ENCODE measurements around the gene CTNNBIP1.

CTNNBIP1 gene

DNA sequence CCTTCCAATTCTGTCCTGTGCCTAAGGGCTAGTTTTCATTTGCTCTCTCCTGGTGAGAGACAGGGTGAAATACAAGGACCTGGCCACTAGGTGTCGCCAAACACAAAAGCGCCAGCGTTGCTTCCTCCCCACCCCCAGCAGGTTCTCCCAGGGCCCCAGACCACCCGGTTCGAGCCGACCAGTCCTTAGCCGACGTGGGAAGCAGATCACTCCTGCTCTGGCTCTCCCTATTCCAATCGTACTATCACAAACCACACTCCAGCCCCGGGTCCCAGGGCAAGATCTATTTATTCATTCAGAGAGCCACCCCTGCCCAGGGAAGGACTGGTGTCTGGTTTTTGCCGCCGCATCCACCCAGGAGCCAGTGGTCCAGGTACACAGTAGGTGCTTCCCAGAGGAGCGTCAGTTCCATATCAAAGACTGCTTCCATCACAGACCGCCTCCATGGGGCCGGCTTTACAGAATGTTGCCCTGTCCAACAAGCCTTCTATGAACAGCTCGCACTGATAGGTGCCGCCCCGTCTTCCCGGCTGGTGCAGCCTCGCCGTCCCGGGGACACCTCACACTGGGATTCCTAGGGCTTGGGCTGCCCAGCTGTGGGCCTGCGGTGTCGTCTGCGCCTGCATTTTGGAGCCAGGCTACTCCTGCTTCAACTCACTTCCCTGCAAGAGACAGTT, 35.0 kb downstream of the CTNNBIP1 start:
- DNase-seq: peak; percentile 55

DNA sequence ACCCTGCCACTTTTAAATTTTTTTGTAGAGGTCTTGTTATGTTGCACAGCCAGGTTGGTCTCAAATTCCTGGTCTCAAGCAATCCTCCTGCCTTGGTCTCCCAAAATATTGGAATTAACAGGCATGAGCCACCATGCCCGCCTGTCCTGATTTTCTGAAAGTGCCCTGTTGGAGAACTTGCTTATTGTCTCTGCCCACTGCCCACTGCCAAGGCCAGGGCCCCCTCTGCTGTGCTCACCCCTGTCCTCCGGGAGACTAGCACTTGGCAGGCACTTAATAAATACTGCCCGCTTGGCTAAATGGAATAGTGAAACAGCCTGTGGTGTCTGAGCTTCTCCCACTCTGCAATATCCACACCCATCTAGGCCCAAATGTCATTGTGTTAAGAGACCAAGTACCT, 35.7 kb downstream of the CTNNBIP1 start:
- DNase-seq: no peak

DNA sequence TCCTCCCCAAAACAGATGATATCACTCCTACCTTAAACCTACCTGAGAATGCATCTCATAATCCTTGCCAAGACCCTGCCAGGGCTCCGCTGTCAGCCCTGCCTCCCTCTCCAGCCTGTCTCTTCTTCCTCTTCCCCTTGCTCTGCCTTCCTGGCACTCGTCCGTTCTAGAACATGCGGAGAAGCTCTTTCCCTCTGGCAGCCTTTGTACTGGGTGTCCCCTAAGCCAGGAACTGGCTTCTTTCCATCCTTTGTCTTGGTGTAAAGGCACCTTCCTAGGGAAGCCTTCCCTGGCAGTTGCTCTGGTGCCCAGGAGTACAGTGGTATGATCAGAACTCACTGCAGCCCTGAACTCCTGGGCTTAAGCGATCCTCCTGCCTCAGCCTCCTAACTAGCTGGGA, 36.1 kb downstream of the CTNNBIP1 start:
- no peak for DNase-seq

DNA sequence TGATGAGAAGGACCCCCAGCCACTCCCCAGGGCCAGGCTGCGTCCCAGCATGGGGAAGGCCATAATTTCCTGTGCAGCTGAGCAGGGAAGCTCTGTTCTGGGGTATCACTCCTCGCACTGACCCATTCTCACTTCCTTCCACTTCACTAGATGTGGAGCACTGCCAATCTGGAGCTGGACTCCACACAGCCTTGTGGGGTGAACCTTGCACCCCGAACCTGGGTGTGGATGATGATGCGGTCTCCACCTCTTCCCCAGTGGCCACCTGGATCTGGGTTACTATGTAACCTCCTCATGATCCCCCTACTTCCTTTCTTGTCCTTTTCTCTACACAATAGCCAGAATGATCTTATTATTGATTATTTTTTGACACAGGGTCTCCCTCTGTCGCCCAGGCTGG, 36.7 kb downstream of the CTNNBIP1 start:
- DNase-seq: no peak

DNA sequence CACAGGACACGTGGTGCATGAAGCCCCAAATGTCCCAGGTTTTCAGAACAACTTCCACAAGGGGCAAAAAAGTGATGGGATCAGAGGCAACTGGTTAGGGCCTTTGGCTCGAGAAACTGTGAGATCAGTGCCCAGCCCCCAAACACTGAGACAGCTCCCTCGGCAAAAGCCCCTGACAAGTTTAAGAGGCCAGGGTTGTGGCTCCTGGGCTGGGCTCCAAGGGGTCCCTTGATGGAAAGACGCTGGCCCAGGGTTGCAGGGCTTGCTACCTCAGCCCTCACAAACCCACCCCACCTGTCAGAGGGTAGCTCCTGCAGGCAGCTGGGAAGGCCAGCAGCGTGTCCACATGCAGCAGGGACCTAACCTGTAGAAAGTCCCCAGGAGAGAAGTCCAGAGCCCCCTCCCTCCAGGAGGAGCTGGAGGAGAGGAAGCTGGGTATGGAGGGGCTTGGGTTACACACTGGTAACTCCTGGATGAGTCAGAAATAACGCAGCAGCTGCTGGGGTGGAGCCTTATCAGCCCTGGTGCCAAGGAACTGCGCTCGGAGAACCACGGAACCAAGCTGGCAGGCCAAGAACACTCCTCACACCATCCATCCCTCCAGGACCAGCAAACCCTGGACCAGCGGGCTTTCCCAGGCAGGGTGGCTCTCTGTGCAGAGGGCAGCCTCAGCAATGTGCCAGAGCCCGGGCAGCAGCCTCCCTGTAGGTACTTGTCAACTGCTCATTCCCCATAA, 37.5 kb downstream of the CTNNBIP1 start:
- DNase-seq: no peak

DNA sequence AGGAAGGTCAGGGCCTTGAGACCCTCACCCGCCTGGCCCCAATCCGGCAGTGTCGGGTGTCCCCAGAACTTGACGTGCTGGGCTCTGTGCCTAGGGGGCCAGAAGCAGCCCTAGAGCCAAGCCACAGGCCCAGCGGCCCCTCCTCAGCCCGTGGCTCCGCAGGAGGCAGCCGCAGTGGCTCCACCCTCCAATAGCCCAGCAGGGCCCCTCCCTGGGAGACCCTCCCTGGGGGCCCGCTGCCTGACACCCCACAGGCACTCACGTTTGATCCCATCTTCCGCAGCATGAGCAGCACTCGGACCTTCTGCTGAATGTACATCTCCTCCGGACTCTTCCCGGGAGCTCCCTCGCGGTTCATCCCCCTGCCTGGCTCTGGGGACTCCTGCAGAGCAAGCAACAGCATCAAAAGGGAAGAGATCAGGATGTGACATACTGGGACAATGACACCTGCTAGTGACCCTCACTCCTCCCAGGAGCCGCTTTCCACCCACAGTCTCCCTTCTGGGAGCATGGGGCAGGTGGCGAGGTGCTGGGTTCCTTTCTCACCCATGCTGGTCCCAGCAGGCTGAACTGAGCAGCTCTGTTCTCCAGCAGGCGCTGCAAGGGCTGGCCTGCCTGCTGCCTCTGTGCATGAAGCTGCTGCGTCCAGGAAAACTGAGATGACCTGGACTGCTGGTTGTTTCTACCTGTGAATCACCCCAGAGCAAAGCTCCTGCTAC, 38.2 kb downstream of the CTNNBIP1 start:
- DNase-seq: no peak

DNA sequence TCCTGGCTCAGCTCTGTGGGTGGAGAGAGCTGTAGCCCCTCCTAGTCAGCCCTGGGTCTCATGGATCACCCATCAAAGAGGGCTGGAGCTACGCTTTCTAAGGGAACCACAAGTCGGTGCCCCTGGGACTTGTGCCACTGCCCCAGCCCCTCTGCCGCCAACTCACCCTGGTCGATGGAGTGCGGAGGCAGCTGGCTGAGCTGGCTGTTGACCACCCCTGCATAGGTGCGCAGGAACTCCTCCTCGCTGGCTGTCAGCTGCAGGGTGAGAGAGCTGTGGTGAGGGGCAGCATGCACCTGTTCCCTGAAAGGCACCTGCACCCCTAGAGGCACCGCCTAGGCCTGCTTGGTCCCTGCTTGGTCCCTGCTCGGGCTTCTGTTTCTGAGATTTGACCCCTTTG, 39.0 kb downstream of the CTNNBIP1 start:
- no peak for DNase-seq

DNA sequence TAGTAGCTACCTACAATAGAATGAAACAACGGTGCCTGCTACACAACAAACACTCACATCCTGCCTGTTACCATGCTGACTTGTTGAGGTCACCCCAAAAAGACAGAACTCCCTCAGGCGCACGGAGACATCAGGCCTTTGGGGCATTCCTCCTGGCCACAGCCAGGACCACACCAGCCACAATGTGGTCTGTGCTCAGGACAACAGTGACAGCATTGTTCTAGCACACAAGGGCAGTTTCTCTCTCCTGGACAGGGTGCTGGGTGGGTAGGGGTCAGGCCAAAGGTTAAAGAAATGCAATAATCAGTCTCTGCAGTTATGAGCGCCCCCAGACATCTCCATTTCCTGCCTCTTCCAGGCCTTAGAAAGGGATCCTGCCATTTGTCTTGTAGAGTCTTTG, 39.5 kb downstream of the CTNNBIP1 start:
- no peak for DNase-seq

DNA sequence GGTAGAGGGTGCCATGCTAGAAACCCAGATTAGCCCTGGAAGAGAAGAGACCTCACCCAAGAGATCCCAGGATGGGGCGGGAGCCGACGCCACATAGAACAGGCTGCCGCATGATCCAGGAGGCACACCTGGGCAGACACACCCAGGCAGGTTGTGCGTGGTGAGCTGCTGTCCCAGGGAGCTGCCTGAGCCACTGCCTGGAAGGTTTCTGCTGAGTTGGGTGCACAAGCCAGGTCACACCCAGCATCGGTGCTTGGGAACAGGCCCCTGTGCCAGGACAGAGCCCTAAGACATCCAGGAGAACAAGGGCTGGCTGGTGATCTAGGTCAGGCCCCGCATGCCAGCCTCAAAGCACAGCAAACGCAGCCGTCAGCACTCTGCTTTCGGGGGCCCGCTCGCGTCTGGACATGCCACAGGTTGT, 40.2 kb downstream of the CTNNBIP1 start:
- DNase-seq: no peak

DNA sequence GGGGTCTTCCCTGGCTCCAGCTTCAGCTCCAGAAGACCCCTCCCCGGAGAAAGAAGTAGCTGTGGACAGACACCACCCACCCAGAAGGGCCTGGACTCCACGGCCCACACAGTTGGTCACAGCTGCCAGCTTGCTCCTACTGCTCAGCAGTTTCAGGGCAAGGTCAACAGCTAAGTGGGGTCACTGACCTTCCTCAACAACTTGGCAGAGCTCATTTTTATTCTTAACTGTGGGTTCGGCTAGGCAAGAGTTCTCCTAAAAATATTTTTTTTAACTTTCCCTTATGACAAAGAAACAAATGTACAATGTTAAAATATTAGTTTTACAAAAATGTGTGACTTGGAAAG, 41.9 kb downstream of the CTNNBIP1 start:
- DNase-seq: no peak

DNA sequence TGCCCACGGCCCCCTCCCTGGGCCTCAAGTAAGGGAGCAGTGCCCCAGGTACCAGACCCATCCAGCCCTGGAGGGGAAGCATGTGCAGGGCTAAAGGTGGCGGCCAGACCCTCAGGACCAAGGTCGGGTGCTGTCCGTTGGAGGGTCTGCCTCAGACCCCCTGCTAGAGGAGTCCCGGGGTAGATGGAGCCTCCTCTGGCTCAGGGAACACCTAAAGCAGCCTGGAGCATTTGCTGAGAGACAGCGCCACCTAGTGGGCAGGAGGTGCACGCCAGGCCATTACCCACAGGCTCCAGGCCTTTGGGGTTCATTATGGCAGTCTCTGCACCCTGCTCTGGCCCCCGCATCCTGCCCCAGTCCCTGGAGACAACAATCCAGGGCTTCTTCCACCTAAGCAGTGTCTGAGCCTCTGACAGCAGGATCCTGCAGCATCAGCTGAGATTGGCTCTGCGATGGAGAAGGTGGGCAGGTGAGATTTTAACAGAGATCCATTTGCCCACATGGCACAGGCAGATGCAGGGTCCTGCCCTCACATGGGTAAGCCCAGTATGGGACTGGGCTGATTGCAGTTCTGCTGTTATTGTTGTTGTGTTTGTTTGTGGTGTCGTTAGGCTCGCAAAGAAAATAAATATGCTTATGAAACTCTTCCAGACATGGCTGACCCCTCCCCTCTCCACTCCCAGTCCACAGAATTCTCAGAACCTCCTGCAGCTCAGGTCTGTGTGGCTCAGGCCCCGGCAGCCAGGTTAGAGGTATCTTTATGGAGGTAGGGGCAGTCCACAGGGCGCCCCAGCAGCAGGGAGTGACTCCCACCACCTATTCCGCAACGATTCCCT, 42.4 kb downstream of the CTNNBIP1 start:
- DNase-seq: peak; percentile 77

DNA sequence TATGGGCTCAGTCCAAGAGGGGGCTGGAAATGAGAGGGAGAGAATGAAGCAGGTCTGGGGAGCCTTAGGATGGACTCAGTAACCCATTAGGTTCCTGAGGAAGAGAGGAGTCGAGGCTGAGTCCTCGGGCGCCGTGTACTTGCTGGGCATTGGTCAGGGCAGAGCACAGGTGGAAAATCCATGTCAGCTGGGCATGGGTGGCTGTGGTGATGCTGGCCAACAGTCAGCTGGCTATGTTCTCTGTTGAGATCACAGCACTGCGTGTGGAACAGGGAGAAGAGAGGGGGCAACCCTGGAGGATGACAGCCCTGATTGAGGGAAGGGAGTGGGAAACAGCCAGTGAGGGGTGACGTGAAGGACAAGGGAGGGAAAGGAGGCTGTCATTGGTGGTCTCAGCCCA, 43.2 kb downstream of the CTNNBIP1 start:
- DNase-seq: no peak

DNA sequence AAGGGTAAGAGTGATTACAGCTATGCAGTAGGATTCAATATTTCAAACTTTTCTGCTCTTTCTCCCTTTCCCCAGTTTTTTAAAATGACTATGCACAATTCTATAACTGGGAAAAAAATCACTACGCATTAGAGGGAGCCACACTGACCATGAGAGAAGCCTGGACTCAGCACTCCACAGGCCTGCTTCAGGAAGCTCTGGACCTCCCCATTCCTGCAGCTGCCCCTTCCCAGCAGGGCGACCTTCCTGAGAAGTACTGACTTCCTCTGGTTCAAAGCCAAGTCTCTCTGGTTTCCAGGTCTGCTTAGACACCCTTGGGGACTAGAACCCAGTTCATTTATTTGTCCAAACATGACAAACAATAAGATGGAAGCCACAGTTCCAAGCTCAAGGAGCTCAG, 44.3 kb downstream of the CTNNBIP1 start:
- DNase-seq: no peak

DNA sequence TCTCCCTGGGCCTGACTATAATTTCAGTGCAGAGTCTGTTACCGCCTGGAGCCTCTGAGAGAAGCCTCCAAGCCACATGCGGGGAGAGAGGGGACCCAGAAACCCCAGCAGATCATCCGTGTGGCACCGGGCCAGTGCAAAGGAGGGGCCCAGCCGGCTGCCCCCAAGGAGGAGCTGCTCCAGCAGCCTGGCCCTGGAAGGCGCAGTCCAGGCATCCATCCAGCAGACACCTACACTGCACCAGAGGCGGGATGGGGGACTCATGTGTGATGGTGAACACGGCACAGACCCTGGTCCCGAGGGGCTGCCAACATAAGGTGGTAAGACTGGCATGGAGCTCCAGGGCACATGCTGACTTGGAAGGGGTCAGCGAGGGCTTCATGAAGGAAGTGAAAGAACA, 46.7 kb downstream of the CTNNBIP1 start:
- DNase-seq: no peak

DNA sequence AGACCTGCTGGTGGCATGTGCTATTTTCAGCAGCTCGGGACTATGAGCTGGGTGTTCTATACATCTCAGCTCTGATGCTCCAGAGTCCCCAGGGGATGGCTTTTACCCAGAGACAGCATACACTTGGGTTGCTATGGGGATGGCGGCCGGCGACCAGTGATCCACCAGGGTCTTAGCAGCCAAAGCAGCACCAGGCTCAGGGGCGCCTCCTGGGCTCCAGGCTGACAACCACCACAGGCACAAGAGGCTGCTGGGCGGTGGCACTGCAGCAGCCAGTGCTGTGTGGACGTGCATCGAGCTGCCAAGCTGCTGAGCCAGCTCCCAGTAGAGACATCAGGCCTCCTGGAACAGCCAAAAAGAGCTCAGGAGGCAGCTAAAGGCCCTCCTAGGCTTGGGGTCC, 48.7 kb downstream of the CTNNBIP1 start:
- DNase-seq: no peak

DNA sequence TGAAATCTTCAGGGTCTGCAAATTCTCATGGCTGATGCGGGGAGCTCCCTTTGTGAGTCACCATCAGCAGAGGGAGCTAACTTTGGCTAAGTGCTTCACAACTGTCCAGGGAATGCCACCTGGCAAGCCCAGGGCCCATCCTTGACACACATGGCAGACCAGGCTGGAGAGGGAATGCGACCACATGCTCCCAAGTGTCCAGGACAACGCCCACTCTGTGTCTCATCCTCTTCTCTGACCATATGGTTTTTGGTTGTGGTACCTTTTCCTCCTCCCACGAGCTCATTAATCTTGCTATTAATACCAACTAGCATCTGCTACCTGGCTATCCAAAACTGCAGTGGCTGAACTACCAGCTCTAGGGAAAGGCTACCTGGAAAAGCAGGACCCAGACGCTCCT, 49.2 kb downstream of the CTNNBIP1 start:
- no peak for DNase-seq

DNA sequence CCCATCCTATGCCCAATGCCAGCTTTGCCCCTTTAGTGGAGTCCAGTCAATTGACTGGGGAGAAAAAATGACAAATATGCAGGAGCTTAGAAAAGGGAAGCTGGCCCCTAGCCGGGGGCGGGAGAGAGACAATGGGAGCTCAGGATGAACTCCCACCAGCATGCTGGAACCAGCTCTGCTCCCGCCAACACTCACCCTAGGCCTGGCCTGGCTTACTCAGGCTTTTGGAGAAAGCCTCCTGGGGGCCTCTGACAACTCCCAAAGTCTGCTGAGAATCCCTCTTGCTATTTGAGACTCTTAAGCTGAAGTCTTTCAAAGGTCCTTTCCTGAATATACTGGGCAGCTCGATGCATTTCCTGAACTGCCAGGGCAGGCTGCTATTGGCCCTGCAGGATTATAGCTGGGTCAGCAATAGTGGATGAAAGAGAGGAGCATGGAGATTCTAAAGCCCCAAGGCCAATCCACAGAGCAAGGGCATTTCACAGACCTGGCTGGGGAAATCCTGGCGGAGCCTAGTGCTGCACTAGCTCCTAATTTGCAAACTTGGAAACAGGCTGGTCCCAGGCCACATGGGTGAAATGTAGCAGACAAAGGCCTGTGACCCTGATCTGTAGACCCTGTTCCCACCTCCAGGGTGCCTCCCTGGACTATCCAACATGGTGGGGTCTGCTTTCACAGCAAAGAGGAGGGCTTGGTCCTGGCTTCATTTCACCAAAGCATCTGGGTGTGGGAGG, 50.6 kb downstream of the CTNNBIP1 start:
- no peak for DNase-seq

DNA sequence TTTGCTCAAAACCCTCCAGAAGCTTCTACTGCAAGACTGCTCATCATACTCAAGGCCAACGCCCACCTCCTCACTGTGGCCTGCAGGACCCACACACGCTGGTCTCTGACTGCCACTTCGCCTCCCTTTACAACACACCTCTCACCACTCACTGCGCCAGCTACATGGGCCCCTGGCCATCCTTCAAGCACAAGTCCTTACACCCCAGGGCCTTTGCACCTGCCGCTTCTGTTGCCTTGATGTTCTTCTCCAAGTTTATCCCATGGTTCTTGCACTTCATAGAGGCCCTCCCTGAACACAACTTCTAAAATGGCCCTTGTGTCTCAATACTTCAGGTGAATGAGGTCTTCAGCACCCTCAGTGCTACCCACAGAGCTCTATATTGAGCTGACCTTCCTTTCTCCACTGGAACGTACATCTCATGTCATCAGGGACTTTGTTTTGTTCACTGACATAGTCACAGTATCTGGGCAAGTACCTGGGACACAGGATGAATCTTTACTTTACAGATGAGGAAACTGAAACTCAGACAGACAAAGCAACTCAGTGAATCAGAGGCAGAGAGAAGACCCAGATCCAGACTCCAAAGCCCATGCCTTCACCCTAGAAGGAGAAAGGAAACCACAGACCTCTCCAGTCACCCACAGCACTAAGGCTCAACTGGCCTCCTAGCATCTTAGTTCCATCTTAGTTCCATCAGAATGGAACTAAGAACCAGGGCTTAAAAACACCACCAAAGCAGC, 51.6 kb downstream of the CTNNBIP1 start:
- DNase-seq: no peak

DNA sequence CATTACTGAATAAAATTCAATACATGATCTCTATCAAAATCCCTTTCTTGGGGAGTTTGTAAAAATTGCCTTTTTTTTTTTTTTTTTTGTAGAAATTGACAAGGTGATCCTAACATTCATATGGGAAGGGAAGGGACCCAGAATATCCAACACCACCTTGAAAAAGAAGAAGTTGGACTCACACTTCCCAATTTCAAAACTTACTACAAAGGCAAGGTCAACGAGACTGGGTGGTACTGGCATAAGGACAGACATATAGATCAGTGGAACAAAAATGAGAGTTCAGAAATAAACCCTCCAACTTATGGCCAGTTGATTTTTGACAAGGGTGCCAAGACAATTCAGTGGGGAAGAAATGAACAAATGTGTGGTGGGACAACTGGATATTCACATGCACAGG, 54.9 kb downstream of the CTNNBIP1 start:
- DNase-seq: no peak

DNA sequence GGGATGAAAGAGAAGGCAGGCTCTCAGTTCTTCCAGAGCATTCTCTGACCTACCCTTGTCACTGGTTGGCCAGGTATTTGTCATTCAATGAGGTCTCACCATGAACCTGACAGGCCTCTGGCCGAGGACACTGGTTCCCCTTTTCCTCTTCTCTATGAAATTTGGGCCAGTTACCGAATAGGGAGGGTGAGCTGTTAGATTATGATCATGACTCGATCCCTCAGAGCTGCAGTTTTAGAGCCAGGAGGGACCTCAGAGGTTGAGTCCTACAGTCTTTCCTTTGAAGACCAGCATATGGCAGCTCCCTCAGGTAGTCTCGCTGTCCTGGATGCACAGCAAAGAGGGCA, 56.8 kb downstream of the CTNNBIP1 start:
- no peak for DNase-seq

DNA sequence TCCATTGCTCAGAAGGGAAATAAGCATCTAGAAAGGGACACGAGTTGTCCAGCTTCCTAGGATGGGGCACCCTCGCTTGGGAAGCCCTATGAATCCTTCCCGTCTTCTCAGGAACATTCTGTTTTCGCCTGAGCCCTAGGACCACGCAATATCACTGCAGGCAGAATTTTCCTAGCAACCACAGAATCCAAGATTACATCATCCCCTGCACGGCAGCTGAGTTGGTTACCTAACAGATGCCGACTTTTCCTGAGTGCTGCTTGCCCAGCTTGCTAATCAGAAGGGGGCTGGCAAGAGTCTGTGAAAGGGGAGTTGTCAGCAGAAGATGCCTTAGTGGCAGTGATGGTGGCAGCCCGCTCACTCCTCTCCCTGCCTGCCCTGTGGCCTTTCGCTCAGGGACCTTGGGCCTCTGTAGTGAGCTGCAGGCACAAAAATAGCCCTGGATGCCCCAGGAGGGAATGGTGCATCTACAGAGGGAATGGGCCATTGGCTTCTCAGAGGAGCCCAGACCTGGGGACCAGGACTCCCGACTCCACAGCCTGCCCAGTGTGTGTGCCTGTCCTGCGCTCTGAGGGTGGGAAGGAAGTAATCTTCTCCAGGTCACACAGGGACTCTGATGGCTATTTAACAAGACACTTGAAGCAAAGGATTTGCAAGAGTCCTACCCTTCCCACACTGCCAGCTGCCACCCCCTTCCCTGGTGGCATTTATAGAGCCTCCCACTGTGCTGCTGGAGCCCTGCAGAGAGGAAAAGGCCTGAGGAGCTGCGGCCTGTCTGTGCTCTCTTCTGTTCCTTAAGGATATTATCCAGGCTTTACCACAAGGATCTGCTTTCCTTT, 57.4 kb downstream of the CTNNBIP1 start:
- no peak for DNase-seq
